ENCODE measurements around the gene SNX4. TPM values are rescaled to one million over a fixed set of nuclear protein-coding genes. Genes with fewer than 3 reads are reported as not detected.

Gene SNX4
- total RNA-seq, 4 donors from 2014 or later: 22.9 to 47.3 (median 32.6) TPM

- WGBS: 100% methylated on average over 1 of the region's 1 CpG
- Histone ChIP-seq H3K9me3 (peaks cover 0 to 13% (median 4%) of the 10 kb centered on the region in 4 donors), H3K4me3 (no peak overlapping the region), H3K4me1 (peaks cover 0 to 2% (median 0%) of the 10 kb centered on the region in 4 donors), H3K27me3 (no peaks in the 10 kb centered on the region), H3K36me3 (peaks cover 12 to 34% (median 18%) of the 10 kb centered on the region in 4 donors), H3K27ac (replicated peaks in 1 of 4) (no peak overlapping the region)
- no peak for TF ChIP-seq EP300 (IDR thresholded peaks at IDR 0.05)
- TF ChIP-seq POLR2AphosphoS5 (IDR thresholded peaks at IDR 0.05): no peak
- TF ChIP-seq CTCF (IDR thresholded peaks at IDR 0.05): no peak
- no peak for TF ChIP-seq POLR2A (IDR thresholded peaks at IDR 0.05; ENCODE audit: low read depth)
- intact Hi-C loops (cut with DNase I): no loop called here
- DNase-seq (ENCODE audit: extremely low spot score): no peak
Measured at GRCh38 chr3:125442506-125442905, 77.5 kb downstream of the SNX4 start.

- intact Hi-C loops (cut with DNase I): no loop called here
- DNase-seq (ENCODE audit: extremely low spot score): no peak
Measured at GRCh38 chr3:125440970-125441369, 79.0 kb downstream of the SNX4 start.

GRCh38 chr3:125440559-125440955 lies 79.4 kb downstream of the SNX4 start:
- 71% methylated on average over 2 of the region's 3 CpGs for WGBS
- intact Hi-C loops (cut with DNase I): no loop called here

More at GRCh38 chr3:125440970-125441369, 79.0 kb downstream of the SNX4 start:
- TF ChIP-seq CTCF (IDR thresholded peaks at IDR 0.05) (no peak), EP300 (IDR thresholded peaks at IDR 0.05) (no peak), POLR2AphosphoS5 (IDR thresholded peaks at IDR 0.05) (no peak), POLR2A (IDR thresholded peaks at IDR 0.05; ENCODE audit: low read depth) (no peak)
- peaks cover 0 to 13% (median 4%) of the 10 kb centered on the region in 4 donors for H3K9me3 ChIP-seq
- peaks cover 0 to 18% (median 7%) of the 10 kb centered on the region in 4 donors for H3K36me3 ChIP-seq
- H3K4me3 ChIP-seq: no peak overlapping the region
- WGBS: 91% methylated on average over 2 of the region's 2 CpGs
- peaks cover 0 to 3% (median 0%) of the 10 kb centered on the region in 4 donors for H3K4me1 ChIP-seq
- H3K27ac ChIP-seq (replicated peaks in 1 of 4): no peak overlapping the region
- H3K27me3 ChIP-seq: no peaks in the 10 kb centered on the region

DNA sequence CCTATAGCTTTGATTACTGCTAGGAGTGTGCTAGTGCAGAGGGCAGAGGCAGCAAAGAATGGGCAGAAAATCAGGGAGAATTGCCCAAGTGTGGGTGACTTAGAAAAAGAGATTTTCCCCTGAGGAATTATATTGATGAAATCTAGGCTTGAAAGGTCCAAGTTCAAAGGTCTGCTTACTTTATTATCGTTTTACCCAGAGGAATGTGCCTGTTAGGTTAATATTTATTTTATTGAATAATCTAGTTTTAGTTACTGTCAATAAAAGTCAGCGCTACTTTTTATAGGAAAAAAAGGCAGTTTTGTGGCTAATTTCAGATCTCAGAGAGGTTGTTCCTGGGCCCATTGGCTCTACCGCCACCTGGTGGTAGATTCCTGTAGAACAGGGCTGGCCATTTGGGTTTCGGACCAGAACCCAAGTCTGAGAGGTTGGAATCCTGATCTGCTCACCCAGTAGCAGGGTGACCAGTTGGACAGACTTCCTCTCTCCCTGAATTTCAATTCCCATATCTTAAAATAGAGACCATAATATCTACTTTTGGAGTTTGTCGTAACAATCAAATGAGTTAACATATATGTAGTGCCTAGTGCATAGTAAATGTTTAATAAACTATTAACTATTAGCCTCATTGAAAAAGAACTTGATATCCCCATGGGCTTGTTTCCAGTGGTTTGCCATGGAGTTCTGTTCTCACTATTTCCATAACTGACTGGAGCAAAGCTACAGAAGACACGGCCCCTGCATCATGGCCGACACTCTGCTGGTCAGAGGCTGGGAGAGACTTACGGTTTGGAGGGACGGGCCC lies 82.2 kb downstream of the SNX4 start:
- intact Hi-C loops (cut with DNase I): loop anchor here (2.0 to 5.0 kb wide), 2 partner anchors 443 to 511 kb away; no protein-coding TSS in a partner anchor
- no peak for TF ChIP-seq POLR2AphosphoS5 (IDR thresholded peaks at IDR 0.05)
- TF ChIP-seq CTCF (IDR thresholded peaks at IDR 0.05): peak in 2 of 3 experiments; percentile 92 to 95
- Histone ChIP-seq H3K36me3 (peaks cover 0 to 6% (median 0%) of the 10 kb centered on the region in 4 donors), H3K9me3 (peaks cover 0 to 6% (median 2%) of the 10 kb centered on the region in 4 donors), H3K27ac (replicated peaks in 1 of 4) (no peak overlapping the region), H3K4me3 (no peak overlapping the region), H3K4me1 (peaks cover 0 to 3% (median 0%) of the 10 kb centered on the region in 4 donors), H3K27me3 (no peaks in the 10 kb centered on the region)
- 54% methylated on average over 9 of the region's 9 CpGs for WGBS
- peak; percentile 91 for DNase-seq (ENCODE audit: extremely low spot score)

More at GRCh38 chr3:125440559-125440955, 79.4 kb downstream of the SNX4 start:
- no peak for TF ChIP-seq CTCF (IDR thresholded peaks at IDR 0.05)
- no peak for TF ChIP-seq EP300 (IDR thresholded peaks at IDR 0.05)
- TF ChIP-seq POLR2AphosphoS5 (IDR thresholded peaks at IDR 0.05): no peak
- TF ChIP-seq POLR2A (IDR thresholded peaks at IDR 0.05; ENCODE audit: low read depth): no peak
- peaks cover 0 to 3% (median 0%) of the 10 kb centered on the region in 4 donors for H3K4me1 ChIP-seq
- no peaks in the 10 kb centered on the region for H3K27me3 ChIP-seq
- peaks cover 0 to 14% (median 3%) of the 10 kb centered on the region in 4 donors for H3K36me3 ChIP-seq
- no peak overlapping the region for H3K4me3 ChIP-seq
- H3K27ac ChIP-seq (replicated peaks in 1 of 4): no peak overlapping the region
- peaks cover 0 to 13% (median 4%) of the 10 kb centered on the region in 4 donors for H3K9me3 ChIP-seq
- peak; percentile 77 for DNase-seq (ENCODE audit: extremely low spot score)

Data from esophagus muscularis mucosa (tissue), 4 donors.